Adrenal gland (tissue), 5 donors: ENCODE results near the gene CPNE7.
"Not testable (repeated sequence)": the region's sequence is repeated elsewhere in the genome, so short reads cannot be mapped to it uniquely, and the experiment has no call there.

ENCODE experiments used
- CTCF ChIP-seq, 6 experiments: fragments of 450-650 bp in 4 of 6; fragments of 200-600 bp in 2 of 6; sonication (generic) in 1 of 6; IDR thresholded peaks; 1 replicate in 5 of 6; 2 replicates in 1 of 6; pipeline versions ENCODE4 v1.5.1 to v1.8.0; 2016 to 2021; ENCODE audit warnings: antibody characterized with exemption in 6 of 6, mild to moderate bottlenecking in 2 of 6, moderate library complexity in 1 of 6
- POLR2A ChIP-seq, 2 donors: fragments of 450-650 bp; IDR thresholded peaks; one replicate each; pipeline ENCODE4 v1.6.1; 2017; ENCODE audit warnings: antibody characterized with exemption in 2 of 2, mild to moderate bottlenecking in 2 of 2, moderate library complexity in 1 of 2
- donor health status: DM: no; HTN: no; CAD: no.

GRCh38 chr16:89634463-89635385 lies 59.2 kb downstream of the CPNE7 start:
- TF ChIP-seq CTCF, POLR2A (IDR thresholded peaks at IDR 0.05): not testable (repeated sequence)
